ENCODE measurements around the gene SERINC1.

The SERINC1 gene

GRCh38 chr6:122431780-122432179, 39.8 kb downstream of the SERINC1 start:
- DNase-seq = no peak

- DNase-seq = no peak
Observed at GRCh38 chr6:122429323-122429722, 42.3 kb downstream of the SERINC1 start.

- no peak for DNase-seq
Observed at GRCh38 chr6:122428781-122429180, 42.8 kb downstream of the SERINC1 start.

GRCh38 chr6:122426597-122426996, 45.0 kb downstream of the SERINC1 start:
- no peak for DNase-seq

- DNase-seq = no peak
Observed at GRCh38 chr6:122423734-122424133, 47.9 kb downstream of the SERINC1 start.

GRCh38 chr6:122422614-122423267, 48.9 kb downstream of the SERINC1 start:
- no peak for DNase-seq

- no peak for DNase-seq
Observed at GRCh38 chr6:122422003-122422402, 49.6 kb downstream of the SERINC1 start.

- no peak for DNase-seq
Observed at GRCh38 chr6:122416825-122417224, 54.8 kb downstream of the SERINC1 start.

- no peak for DNase-seq
Observed at GRCh38 chr6:122412001-122412400, 59.6 kb downstream of the SERINC1 start.

- no peak for DNase-seq
Observed at GRCh38 chr6:122408702-122409458, 62.7 kb downstream of the SERINC1 start.

- DNase-seq = no peak
Observed at GRCh38 chr6:122408240-122408639, 63.4 kb downstream of the SERINC1 start.

- DNase-seq = no peak
Observed at GRCh38 chr6:122407712-122408111, 63.9 kb downstream of the SERINC1 start.

- no peak for DNase-seq
Observed at GRCh38 chr6:122406187-122406586, 65.4 kb downstream of the SERINC1 start.

GRCh38 chr6:122405417-122405816, 66.2 kb downstream of the SERINC1 start:
- no peak for DNase-seq

GRCh38 chr6:122404444-122404843, 67.2 kb downstream of the SERINC1 start:
- DNase-seq = no peak

GRCh38 chr6:122401104-122401503, 70.5 kb downstream of the SERINC1 start:
- DNase-seq = no peak

- DNase-seq = no peak
Observed at GRCh38 chr6:122400462-122401089, 71.0 kb downstream of the SERINC1 start.

- no peak for DNase-seq
Observed at GRCh38 chr6:122400121-122400450, 71.5 kb downstream of the SERINC1 start.

GRCh38 chr6:122399348-122400120, 72.1 kb downstream of the SERINC1 start, which contains the start of gene HSF2:
TSS of gene HSF2 (plus strand) at chr6:122399652. CDS start at chr6:122399738, 86 bp downstream.
- DNase-seq = peak; percentile 99

GRCh38 chr6:122399055-122399347, 72.6 kb downstream of the SERINC1 start:
- DNase-seq = no peak

GRCh38 chr6:122394016-122394415, 77.6 kb downstream of the SERINC1 start:
- DNase-seq = no peak

GRCh38 chr6:122393351-122393896, 78.2 kb downstream of the SERINC1 start:
- no peak for DNase-seq

All from right hindlimb (tissue), 1 donor.